IMR-90 (cell line): ENCODE data around the gene MDH1. TPM values are rescaled to one million over a fixed set of nuclear protein-coding genes. Genes with fewer than 3 reads are reported as not detected.

ENCODE experiments used
- ATAC-seq: fragments of 200-7000 bp; cut with Tn5 transposase; 2 replicates; pipeline ENCODE4 v1.9.1; 2020; ENCODE audit warnings: low read depth, mild to moderate bottlenecking, moderate library complexity
- BruUV-seq: library from RNA; stranded (reverse); fragments of 400-500 nt; replicated peaks from 2 replicates; lab custom pipeline; 2021; lab: Mats Ljungman, UMichigan
- CTCF ChIA-PET: fragments of 300-600 bp; formaldehyde crosslinking; extraction: SDS; loops from one replicate; lab custom pipeline; 2021; ENCODE audit warnings: antibody characterized with exemption; lab: Yijun Ruan, JAX
- POLR2A ChIA-PET: fragments of 300-600 bp; sonication (Branson Sonifier 250); formaldehyde crosslinking; loops from one replicate; lab custom pipeline; 2022; ENCODE audit warnings: antibody characterized with exemption; ENCODE audit not compliant: unreplicated experiment; lab: Charles Lee
- DNase-seq: peaks from one replicate; pipeline ENCODE4 v3.0.0; 2013
- H2AFZ ChIP-seq: replicated peaks from 2 replicates; pipeline ENCODE3; 2013; ENCODE audit warnings: low read length, mild to moderate bottlenecking; ENCODE audit not compliant: poor library complexity
- H2AK5ac ChIP-seq: 2 replicates; pipeline ENCODE4 v1.6.1; 2013; ENCODE audit warnings: low read depth, low read length, inconsistent platforms
- H2AK9ac ChIP-seq: replicated peaks from 2 replicates; pipeline ENCODE3; 2013; ENCODE audit warnings: mild to moderate bottlenecking, low read depth, low read length, moderate library complexity; ENCODE audit not compliant: poor library complexity
- H2BK120ac ChIP-seq: 2 replicates; pipeline ENCODE4 v1.6.1; 2013; ENCODE audit warnings: low read depth, low read length, inconsistent platforms
- H2BK15ac ChIP-seq: 3 replicates; pipeline ENCODE4 v1.6.1; 2013; ENCODE audit warnings: low read depth, low read length, inconsistent platforms
- H2BK20ac ChIP-seq: 2 replicates; pipeline ENCODE4 v1.6.1; 2013; ENCODE audit warnings: low read depth, mild to moderate bottlenecking, inconsistent platforms, low read length, moderate library complexity
- H2BK5ac ChIP-seq: 2 replicates; pipeline ENCODE4 v1.6.1; 2013; ENCODE audit warnings: mild to moderate bottlenecking, low read depth, low read length, inconsistent platforms; ENCODE audit not compliant: poor library complexity, severe bottlenecking
- H3K14ac ChIP-seq: replicated peaks from 2 replicates; pipeline ENCODE4 v1.6.1; 2013; ENCODE audit warnings: low read depth, low read length, inconsistent platforms
- H3K18ac ChIP-seq: 2 replicates; pipeline ENCODE4 v1.6.1; 2013; ENCODE audit warnings: low read depth, low read length, control low read depth
- H3K23ac ChIP-seq: 2 replicates; pipeline ENCODE4 v1.6.1; 2013; ENCODE audit warnings: low read depth, low read length, inconsistent platforms
- H3K27ac ChIP-seq: 2 replicates; pipeline ENCODE4 v1.5.1; 2013; ENCODE audit warnings: mild to moderate bottlenecking, control low read depth, low read length; ENCODE audit not compliant: insufficient read depth
- H3K27me3 ChIP-seq: 2 replicates; pipeline ENCODE4 v1.6.1; 2013; ENCODE audit warnings: low read length; ENCODE audit not compliant: control insufficient read depth, insufficient read depth
- H3K36me3 ChIP-seq: 2 replicates; pipeline ENCODE4 v1.6.1; 2013; ENCODE audit warnings: low read length, mixed read lengths; ENCODE audit not compliant: control insufficient read depth, insufficient read depth
- H3K4ac ChIP-seq: 2 replicates; pipeline ENCODE4 v1.6.1; 2013; ENCODE audit warnings: low read depth, low read length, inconsistent platforms
- H3K4me1 ChIP-seq: 2 replicates; pipeline ENCODE4 v1.6.1; 2013; ENCODE audit warnings: low read length, mixed read lengths; ENCODE audit not compliant: control insufficient read depth, insufficient read depth
- H3K4me2 ChIP-seq: 2 replicates; pipeline ENCODE4 v1.6.1; 2013; ENCODE audit warnings: low read depth, mild to moderate bottlenecking, control low read depth, low read length, moderate library complexity
- H3K4me3 ChIP-seq: 2 replicates; pipeline ENCODE4 v1.5.1; 2013; ENCODE audit warnings: low read depth, mild to moderate bottlenecking, control low read depth, low read length, moderate library complexity; ENCODE audit not compliant: insufficient read depth
- H3K56ac ChIP-seq: 2 replicates; pipeline ENCODE4 v1.6.1; 2013; ENCODE audit warnings: low read length, inconsistent platforms; ENCODE audit not compliant: insufficient read depth; ENCODE audit errors: extremely low read depth
- H3K79me1 ChIP-seq, 2 experiments: 2 replicates each; pipeline ENCODE4 v1.6.1; 2013; ENCODE audit warnings: low read length in 2 of 2, inconsistent platforms in 1 of 2, low read depth in 1 of 2
- H3K9ac ChIP-seq: 2 replicates; pipeline ENCODE4 v1.6.1; 2013; ENCODE audit warnings: low read depth, low read length, control low read depth
- H3K9me1 ChIP-seq: 2 replicates; pipeline ENCODE4 v1.6.1; 2013; ENCODE audit warnings: low read length, inconsistent platforms; ENCODE audit not compliant: insufficient read depth
- H3K9me3 ChIP-seq: 2 replicates; pipeline ENCODE4 v1.6.1; 2013; ENCODE audit warnings: low read length; ENCODE audit not compliant: control insufficient read depth, insufficient read depth
- H4K20me1 ChIP-seq: 2 replicates; pipeline ENCODE4 v1.6.1; 2013; ENCODE audit warnings: low read length, inconsistent platforms; ENCODE audit not compliant: insufficient read depth
- H4K5ac ChIP-seq: 2 replicates; pipeline ENCODE4 v1.6.1; 2013; ENCODE audit warnings: mild to moderate bottlenecking, low read depth, low read length, control low read depth
- H4K8ac ChIP-seq, 2 experiments: 2 replicates each; pipeline ENCODE4 v1.6.1; 2013; ENCODE audit warnings: low read depth in 2 of 2, low read length in 2 of 2, control low read depth in 1 of 2, inconsistent platforms in 1 of 2
- H4K91ac ChIP-seq: 2 replicates; pipeline ENCODE4 v1.6.1; 2013; ENCODE audit warnings: low read depth, low read length, inconsistent platforms; ENCODE audit not compliant: insufficient read depth
- BHLHE40 ChIP-seq: fragments of 150-350 bp; IDR thresholded peaks from 2 replicates; pipeline ENCODE4 v1.6.1; 2016; ENCODE audit warnings: mild to moderate bottlenecking, low read depth, low read length
- CEBPB ChIP-seq: IDR thresholded peaks from 2 replicates; pipeline ENCODE4 v1.6.1; 2012; ENCODE audit warnings: low read depth, low read length, improper control_type of control experiment
- CHD1 ChIP-seq: IDR thresholded peaks from 2 replicates; pipeline ENCODE4 v1.6.1; 2012; ENCODE audit warnings: low read depth, low read length, improper control_type of control experiment
- CTCF ChIP-seq: conservative IDR thresholded peaks from 2 replicates; pipeline ENCODE4 v1.5.1; 2012; ENCODE audit warnings: mild to moderate bottlenecking, low read depth, low read length, improper control_type of control experiment
- ELK1 ChIP-seq: fragments of 150-350 bp; IDR thresholded peaks from 2 replicates; pipeline ENCODE4 v1.6.1; 2016; ENCODE audit warnings: low read depth, mild to moderate bottlenecking, low read length, moderate library complexity, borderline replicate concordance
- FOS ChIP-seq: fragments of 150-350 bp; IDR thresholded peaks from 2 replicates; pipeline ENCODE4 v1.6.1; 2016; ENCODE audit warnings: low read depth, low read length
- MAFK ChIP-seq: IDR thresholded peaks from 2 replicates; pipeline ENCODE4 v1.6.1; 2012; ENCODE audit warnings: low read depth, low read length, improper control_type of control experiment
- MAZ ChIP-seq: IDR thresholded peaks from 2 replicates; pipeline ENCODE4 v1.6.1; 2012; ENCODE audit warnings: low read depth, mild to moderate bottlenecking, low read length, improper control_type of control experiment, moderate library complexity, borderline replicate concordance
- MXI1 ChIP-seq: IDR thresholded peaks from 2 replicates; pipeline ENCODE4 v1.6.1; 2012; ENCODE audit warnings: low read depth, mild to moderate bottlenecking, low read length, moderate library complexity, borderline replicate concordance
- NFE2L2 ChIP-seq: fragments of 150-350 bp; IDR thresholded peaks from 2 replicates; pipeline ENCODE4 v1.6.1; 2016; ENCODE audit warnings: low read depth, mild to moderate bottlenecking, low read length
- POLR2A ChIP-seq: IDR thresholded peaks from 2 replicates; pipeline ENCODE4 v1.6.1; 2012; ENCODE audit warnings: mild to moderate bottlenecking, low read depth, low read length
- RAD21 ChIP-seq: IDR thresholded peaks from 2 replicates; pipeline ENCODE4 v1.6.1; 2012; ENCODE audit warnings: low read length, improper control_type of control experiment
- RCOR1 ChIP-seq: IDR thresholded peaks from 2 replicates; pipeline ENCODE4 v1.6.1; 2012; ENCODE audit warnings: mild to moderate bottlenecking, low read length, improper control_type of control experiment; ENCODE audit not compliant: insufficient replicate concordance
- RFX5 ChIP-seq: IDR thresholded peaks from 2 replicates; pipeline ENCODE4 v1.8.0; 2012; ENCODE audit warnings: low read depth, mild to moderate bottlenecking, low read length, moderate library complexity
- SMC3 ChIP-seq: fragments of 150-350 bp; IDR thresholded peaks from 2 replicates; pipeline ENCODE4 v1.6.1; 2016; ENCODE audit warnings: low read depth, mild to moderate bottlenecking, antibody characterized with exemption, low read length, moderate library complexity
- USF2 ChIP-seq: fragments of 150-350 bp; IDR thresholded peaks from 2 replicates; pipeline ENCODE4 v1.6.1; 2017; ENCODE audit warnings: mild to moderate bottlenecking, antibody characterized with exemption, low read length, low read depth
- dilution Hi-C: fragments of 300-500 bp; cut with HindIII; formaldehyde crosslinking; loops from one replicate; pipeline ENCODE4 v1.14.3; 2018; ENCODE audit warnings: low sequenced_read_pairs; ENCODE audit not compliant: unreplicated experiment
- in situ Hi-C: fragments of 300-500 bp; cut with MboI; formaldehyde crosslinking; loops from 3 replicates; pipeline ENCODE4 v1.14.3; 2019; ENCODE audit warnings: low sequenced_read_pairs, inconsistent platforms, mixed read lengths
- intact Hi-C: fragments of 100-400 bp; cut with micrococcal nuclease; formaldehyde crosslinking; loops from 2 replicates; pipeline ENCODE4 v1.10.0; 2022
- polyA plus RNA-seq, 3 experiments: library from polyadenylated mRNA; depleted of rRNA; stranded (reverse); fragments of >200 nt; gene quantifications; 2 replicates each; pipeline ENCODE4 v1.2.3, GENCODE V29; 2012; ENCODE audit warnings: low replicate concordance in 1 of 3
- total RNA-seq: library from RNA; depleted of rRNA; stranded (reverse); fragments of >200 nt; gene quantifications from 2 replicates; pipeline ENCODE4 v1.2.3, GENCODE V29; 2012

The MDH1 gene
- total and polyA plus RNA-seq, 2 of the 4 experiments (the other 2 are of a cell fraction): 195 to 248 TPM

- ChIA-PET POLR2A (no interaction called here), CTCF (interaction anchor here (0.6 kb wide), 1 partner anchor 1345 kb away, joined by 3 read pairs; no protein-coding TSS in a partner anchor)
- Histone ChIP-seq H2BK20ac (no peak overlapping the region), H2AK9ac (no peak overlapping the region), H2BK120ac (no peak overlapping the region), H2AK5ac (no peak overlapping the region), H4K5ac (no peak overlapping the region), H3K9me3 (no peaks in the 10 kb centered on the region), H2BK15ac (no peak overlapping the region), H4K91ac (no peak overlapping the region), H4K8ac (no peak overlapping the region), H3K4ac (no peak overlapping the region), H3K27ac (no peak overlapping the region), H3K14ac (no peak overlapping the region), H3K23ac (no peak overlapping the region), H3K4me1 (no peaks in the 10 kb centered on the region), H3K18ac (no peak overlapping the region), H3K56ac (no peak overlapping the region), H2AFZ (no peak overlapping the region), H3K9me1 (no peaks in the 10 kb centered on the region), H3K4me2 (no peak overlapping the region), H3K27me3 (no peaks in the 10 kb centered on the region), H3K36me3 (no peaks in the 10 kb centered on the region), H4K20me1 (no peaks in the 10 kb centered on the region), H3K9ac (no peak overlapping the region), H3K79me1 (peaks cover 4 to 7% of the 10 kb centered on the region in 2 experiments; a peak in 1 of 4 replicates), H3K4me3 (no peak overlapping the region), H2BK5ac (no peak overlapping the region)
- DNase-seq (no peak), ATAC-seq (no peak)
- no TSS peak for BruUV-seq
- dilution Hi-C loops: no loop called here
- in situ Hi-C loops: no loop called here
- intact Hi-C loops: no loop called here
- TF ChIP-seq MXI1: no peak
- TF ChIP-seq CHD1: no peak
- TF ChIP-seq ELK1: no peak
- TF ChIP-seq CEBPB: no peak
- TF ChIP-seq USF2: no peak
- TF ChIP-seq BHLHE40: no peak
- no peak for TF ChIP-seq RAD21
- TF ChIP-seq SMC3: no peak
- no peak for TF ChIP-seq MAZ
- TF ChIP-seq NFE2L2: no peak
- TF ChIP-seq POLR2A: no peak
- no peak for TF ChIP-seq CTCF
- TF ChIP-seq RFX5: no peak
- no peak for TF ChIP-seq MAFK
- no peak for TF ChIP-seq RCOR1
- no peak for TF ChIP-seq FOS
These were observed 12.2 kb upstream of the MDH1 start for GRCh38 chr2:63576546-63576945.
